Esophagus squamous epithelium (tissue), 5 donors: Measurements from ENCODE around the gene CPXM2. TPM values are rescaled to one million over a fixed set of nuclear protein-coding genes. Genes with fewer than 3 reads are reported as not detected.

Experiments used
- DNase-seq: peaks from one replicate; lab custom pipeline; 2025; lab: John Stamatoyannopoulos, UW
- H3K27ac ChIP-seq, 4 donors: fragments of 200-600 bp; sonication (generic); one replicate each; pipeline ENCODE4 v1.5.1; 2016 to 2019; ENCODE audit warnings: mild to moderate bottlenecking in 1 of 4
- H3K27me3 ChIP-seq, 4 donors: fragments of 200-600 bp; sonication (generic); 1 replicate in 3 of 4; 2 replicates in 1 of 4; pipeline versions ENCODE4 v1.5.1 to v1.6.0; 2017 to 2021; ENCODE audit warnings: antibody characterized with exemption in 1 of 4
- H3K36me3 ChIP-seq, 3 donors: fragments of 200-600 bp; sonication (generic); one replicate each; pipeline ENCODE4 v1.5.1; 2016 to 2019
- H3K4me1 ChIP-seq, 3 donors: fragments of 200-600 bp; sonication (generic); one replicate each; pipeline ENCODE4 v1.5.1; 2017 to 2019
- H3K4me3 ChIP-seq, 4 donors: fragments of 200-600 bp; sonication (generic); 1 replicate in 3 of 4; 2 replicates in 1 of 4; pipeline ENCODE4 v1.5.1; 2016 to 2019; ENCODE audit warnings: mild to moderate bottlenecking in 2 of 4, moderate library complexity in 1 of 4
- H3K9me3 ChIP-seq, 3 donors: fragments of 200-600 bp; sonication (generic); one replicate each; pipeline ENCODE4 v1.5.1; 2016 to 2019
- POLR2A ChIP-seq, 4 donors: fragments of 450-650 bp; IDR thresholded peaks; one replicate each; pipeline ENCODE4 v1.6.1; 2017; ENCODE audit warnings: antibody characterized with exemption in 4 of 4, mild to moderate bottlenecking in 4 of 4, moderate library complexity in 3 of 4
- WGBS, 2 donors: methylation state at CpG; one replicate each; pipeline ENCODE4 v1.1.5; 2018; 5-methylcytosine and 5-hydroxymethylcytosine counted together
- intact Hi-C: fragments of 100-400 bp; cut with DNase I; formaldehyde crosslinking; loops from one replicate; pipeline ENCODE4 v1.15.0; 2022
- total RNA-seq, 4 donors: library from RNA; depleted of rRNA; stranded (reverse); fragments of >200 nt; gene quantifications; one replicate each; pipeline ENCODE4 v1.1.0, GENCODE V29; 2016
- TF ChIP-seq, protein P1 (sequence below), 6 experiments: fragments of 450-650 bp in 4 of 6; fragments of 200-600 bp in 2 of 6; sonication (generic) in 2 of 6; IDR thresholded peaks; one replicate each; pipeline ENCODE4 v1.5.1; 2016 to 2019; ENCODE audit warnings: antibody characterized with exemption in 6 of 6, mild to moderate bottlenecking in 4 of 6, moderate library complexity in 4 of 6
- donor health status: DM: yes; HTN: yes; CAD: no.

CPXM2 gene
- total RNA-seq, 4 donors from 2014 or later: 2.5 to 9.2 (median 3.0) TPM

DNA sequence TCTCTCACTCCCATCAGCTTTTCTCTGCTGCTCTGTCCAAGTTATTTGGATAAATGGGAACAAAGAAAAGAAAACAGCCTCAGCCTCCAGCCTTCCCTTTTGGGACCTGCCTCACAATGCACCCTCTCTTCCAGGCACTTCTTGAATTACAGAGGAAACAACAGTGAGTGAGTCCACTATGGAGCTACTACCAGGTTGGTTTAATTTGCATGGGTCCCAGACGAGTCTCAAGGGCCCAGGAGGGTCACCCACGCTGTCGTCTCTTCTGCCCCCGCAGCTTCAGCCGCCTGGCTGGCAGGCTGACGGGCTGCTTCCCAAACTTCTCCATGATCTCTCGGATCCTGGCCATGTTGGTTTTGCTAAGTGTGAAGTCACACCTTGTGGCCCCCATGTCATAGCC, 145.1 kb downstream of the CPXM2 start:
- no peak for DNase-seq
- TF ChIP-seq, protein P1, sequence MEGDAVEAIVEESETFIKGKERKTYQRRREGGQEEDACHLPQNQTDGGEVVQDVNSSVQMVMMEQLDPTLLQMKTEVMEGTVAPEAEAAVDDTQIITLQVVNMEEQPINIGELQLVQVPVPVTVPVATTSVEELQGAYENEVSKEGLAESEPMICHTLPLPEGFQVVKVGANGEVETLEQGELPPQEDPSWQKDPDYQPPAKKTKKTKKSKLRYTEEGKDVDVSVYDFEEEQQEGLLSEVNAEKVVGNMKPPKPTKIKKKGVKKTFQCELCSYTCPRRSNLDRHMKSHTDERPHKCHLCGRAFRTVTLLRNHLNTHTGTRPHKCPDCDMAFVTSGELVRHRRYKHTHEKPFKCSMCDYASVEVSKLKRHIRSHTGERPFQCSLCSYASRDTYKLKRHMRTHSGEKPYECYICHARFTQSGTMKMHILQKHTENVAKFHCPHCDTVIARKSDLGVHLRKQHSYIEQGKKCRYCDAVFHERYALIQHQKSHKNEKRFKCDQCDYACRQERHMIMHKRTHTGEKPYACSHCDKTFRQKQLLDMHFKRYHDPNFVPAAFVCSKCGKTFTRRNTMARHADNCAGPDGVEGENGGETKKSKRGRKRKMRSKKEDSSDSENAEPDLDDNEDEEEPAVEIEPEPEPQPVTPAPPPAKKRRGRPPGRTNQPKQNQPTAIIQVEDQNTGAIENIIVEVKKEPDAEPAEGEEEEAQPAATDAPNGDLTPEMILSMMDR (IDR thresholded peaks at IDR 0.05): no peak
- no peak for TF ChIP-seq POLR2A (IDR thresholded peaks at IDR 0.05)
- H3K4me3 ChIP-seq: no peak overlapping the region
- H3K36me3 ChIP-seq: no peaks in the 10 kb centered on the region
- H3K9me3 ChIP-seq: no peaks in the 10 kb centered on the region
- 76 to 83% methylated on average over 5 to 6 of the region's 7 CpGs for WGBS, 2 donors
- intact Hi-C loops: no loop called here
- H3K27me3 ChIP-seq: peaks cover 0 to 12% (median 0%) of the 10 kb centered on the region in 4 donors
- no peak overlapping the region for H3K27ac ChIP-seq
- peaks cover 0 to 5% (median 0%) of the 10 kb centered on the region in 3 donors for H3K4me1 ChIP-seq

DNA sequence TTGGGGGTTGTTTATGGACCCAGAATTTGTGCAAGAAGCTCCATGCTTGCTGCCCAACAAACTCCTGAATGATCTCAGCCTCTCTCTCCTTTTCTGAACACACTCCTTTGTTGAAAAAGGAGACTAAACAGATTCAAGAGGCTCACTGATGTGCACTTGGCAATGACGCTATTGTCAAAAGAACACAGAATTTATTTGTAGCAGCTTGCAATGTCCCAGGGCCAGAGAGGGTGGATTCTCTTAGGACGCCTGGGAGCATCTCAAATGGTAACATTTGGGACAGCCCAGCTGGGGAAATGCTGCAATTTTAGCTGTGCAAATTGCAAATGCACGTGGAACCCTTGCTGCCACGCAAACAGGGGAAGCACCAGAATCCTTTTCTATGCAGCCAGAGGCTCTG, 145.5 kb downstream of the CPXM2 start:
- H3K4me3 ChIP-seq: no peak overlapping the region
- 57 to 59% methylated on average over 4 of the region's 4 CpGs for WGBS, 2 donors
- H3K9me3 ChIP-seq: no peaks in the 10 kb centered on the region
- H3K4me1 ChIP-seq: peaks cover 0 to 5% (median 0%) of the 10 kb centered on the region in 3 donors
- H3K27me3 ChIP-seq: peaks cover 0 to 12% (median 0%) of the 10 kb centered on the region in 4 donors
- TF ChIP-seq, protein P1 (IDR thresholded peaks at IDR 0.05): no peak
- no peak for TF ChIP-seq POLR2A (IDR thresholded peaks at IDR 0.05)
- no peak overlapping the region for H3K27ac ChIP-seq
- no peaks in the 10 kb centered on the region for H3K36me3 ChIP-seq
- intact Hi-C loops: no loop called here
- DNase-seq: no peak

DNA sequence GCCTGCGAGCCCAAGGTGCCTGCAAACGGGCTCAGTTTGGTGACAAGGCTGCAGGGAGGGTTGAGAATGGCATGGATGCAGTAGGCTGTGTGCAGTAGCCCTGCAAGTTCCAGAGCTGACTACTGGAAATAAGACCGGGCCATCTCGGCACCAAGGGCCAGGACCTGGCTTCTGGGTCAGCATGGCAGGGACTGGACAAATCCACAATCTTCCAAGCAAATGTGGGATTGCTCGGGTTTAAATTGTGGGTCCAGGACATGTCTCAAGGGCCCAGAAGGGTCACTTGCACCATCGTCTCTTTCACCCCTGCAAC, 147.4 kb downstream of the CPXM2 start:
- no peak for DNase-seq
- Histone ChIP-seq H3K4me3 (no peak overlapping the region), H3K36me3 (no peaks in the 10 kb centered on the region), H3K9me3 (no peaks in the 10 kb centered on the region), H3K27ac (no peak overlapping the region), H3K27me3 (peaks cover 0 to 18% (median 0%) of the 10 kb centered on the region in 4 donors), H3K4me1 (peaks cover 0 to 5% (median 0%) of the 10 kb centered on the region in 3 donors)
- WGBS, 2 donors: 67 to 75% methylated on average over 2 to 4 of the region's 6 CpGs
- no peak for TF ChIP-seq POLR2A (IDR thresholded peaks at IDR 0.05)
- TF ChIP-seq, protein P1 (IDR thresholded peaks at IDR 0.05): no peak
- intact Hi-C loops: no loop called here

DNA sequence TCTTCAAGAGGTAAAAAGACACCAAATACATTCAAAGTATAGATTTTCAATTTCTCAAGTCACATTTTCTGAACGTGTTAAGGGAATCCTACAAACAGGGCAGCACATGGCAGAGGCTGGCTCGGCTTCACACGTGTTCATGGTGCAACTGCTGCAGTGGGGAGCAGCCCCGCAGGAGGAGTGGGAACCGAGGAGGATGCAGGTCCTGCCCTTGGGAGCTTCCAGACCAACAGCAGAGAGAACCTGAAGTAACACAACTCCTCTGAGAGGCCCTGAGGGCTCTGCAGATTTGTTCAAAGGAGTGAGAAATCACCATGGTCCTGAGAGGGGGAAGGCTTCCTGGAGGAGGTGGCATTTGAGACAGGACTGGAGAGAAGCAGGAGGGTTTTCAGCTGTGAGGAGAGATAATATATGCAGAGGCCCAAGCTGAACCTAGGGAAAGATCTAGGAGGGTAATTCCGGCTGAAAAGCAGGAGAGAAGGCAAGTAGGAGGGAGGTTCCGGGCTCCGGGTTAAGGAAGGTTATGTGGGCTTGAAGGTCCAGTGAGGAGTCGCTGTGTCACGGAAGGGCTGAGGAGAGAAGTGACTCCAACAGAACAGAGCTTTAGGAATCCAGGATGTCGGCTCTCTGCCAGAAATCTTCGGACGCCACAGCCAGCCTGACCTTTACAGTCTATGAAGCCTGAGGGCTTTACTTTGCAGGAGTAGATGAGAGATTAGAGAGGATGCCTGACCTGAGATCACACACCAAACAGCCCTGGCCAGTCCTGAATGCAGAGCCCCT, 148.0 kb downstream of the CPXM2 start:
- Histone ChIP-seq H3K27me3 (peaks cover 0 to 15% (median 0%) of the 10 kb centered on the region in 4 donors), H3K4me1 (peaks cover 0 to 5% (median 0%) of the 10 kb centered on the region in 3 donors), H3K4me3 (no peak overlapping the region), H3K36me3 (no peaks in the 10 kb centered on the region), H3K9me3 (no peaks in the 10 kb centered on the region), H3K27ac (no peak overlapping the region)
- WGBS, 2 donors: 49 to 63% methylated on average over 11 to 13 of the region's 13 CpGs
- intact Hi-C loops: no loop called here
- TF ChIP-seq POLR2A (IDR thresholded peaks at IDR 0.05): no peak
- TF ChIP-seq, protein P1 (IDR thresholded peaks at IDR 0.05): no peak
- no peak for DNase-seq

DNA sequence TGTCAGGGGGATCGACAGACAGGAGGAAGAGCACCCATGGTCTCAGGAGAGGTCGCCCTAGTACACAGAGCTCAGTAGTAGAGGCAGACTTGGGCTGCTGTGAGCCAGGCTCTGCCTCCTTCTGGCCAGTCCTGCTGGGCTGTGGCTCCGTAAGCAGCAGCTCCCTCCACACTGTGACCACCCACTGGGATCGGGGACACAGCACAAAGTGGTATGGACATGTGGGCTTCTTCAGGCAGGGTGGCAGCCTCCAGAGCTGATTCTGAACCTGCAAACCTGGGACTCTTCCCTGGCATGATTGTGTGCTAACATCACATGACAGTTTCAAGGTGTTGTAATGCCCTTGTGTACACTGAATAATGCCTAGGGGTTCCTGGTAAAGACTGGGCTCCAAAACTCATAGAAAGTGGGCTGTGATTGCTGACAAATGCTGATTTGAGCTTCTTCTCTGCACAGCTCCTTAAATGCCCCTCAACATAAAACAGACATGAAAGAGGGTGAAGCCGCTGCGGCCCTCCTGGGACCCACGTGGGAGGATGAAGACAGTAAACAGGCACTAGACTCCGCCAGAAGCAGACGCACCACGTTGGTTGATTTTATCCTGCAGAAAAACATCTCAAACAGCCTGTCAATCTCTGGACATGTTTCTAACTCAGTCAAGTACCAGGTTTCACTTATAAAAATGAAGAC, 148.7 kb downstream of the CPXM2 start:
- DNase-seq: no peak
- H3K9me3 ChIP-seq: no peaks in the 10 kb centered on the region
- H3K27ac ChIP-seq: no peak overlapping the region
- TF ChIP-seq, protein P1 (IDR thresholded peaks at IDR 0.05): no peak
- TF ChIP-seq POLR2A (IDR thresholded peaks at IDR 0.05): no peak
- peaks cover 0 to 13% (median 0%) of the 10 kb centered on the region in 4 donors for H3K27me3 ChIP-seq
- intact Hi-C loops: no loop called here
- peaks cover 0 to 5% (median 0%) of the 10 kb centered on the region in 3 donors for H3K4me1 ChIP-seq
- WGBS, 2 donors: 69 to 76% methylated on average over 6 of the region's 10 CpGs
- H3K4me3 ChIP-seq: no peak overlapping the region
- H3K36me3 ChIP-seq: no peaks in the 10 kb centered on the region
